ENCODE data around the gene ZBTB42. TPM values are rescaled to one million over a fixed set of nuclear protein-coding genes. Genes with fewer than 3 reads are reported as not detected.
A peak's percentile ranks its signal among the peaks of the same experiment; 100 is the strongest.

ZBTB42 gene
- total RNA-seq, 1 experiment from 2014 or later = 6.1 TPM

DNA sequence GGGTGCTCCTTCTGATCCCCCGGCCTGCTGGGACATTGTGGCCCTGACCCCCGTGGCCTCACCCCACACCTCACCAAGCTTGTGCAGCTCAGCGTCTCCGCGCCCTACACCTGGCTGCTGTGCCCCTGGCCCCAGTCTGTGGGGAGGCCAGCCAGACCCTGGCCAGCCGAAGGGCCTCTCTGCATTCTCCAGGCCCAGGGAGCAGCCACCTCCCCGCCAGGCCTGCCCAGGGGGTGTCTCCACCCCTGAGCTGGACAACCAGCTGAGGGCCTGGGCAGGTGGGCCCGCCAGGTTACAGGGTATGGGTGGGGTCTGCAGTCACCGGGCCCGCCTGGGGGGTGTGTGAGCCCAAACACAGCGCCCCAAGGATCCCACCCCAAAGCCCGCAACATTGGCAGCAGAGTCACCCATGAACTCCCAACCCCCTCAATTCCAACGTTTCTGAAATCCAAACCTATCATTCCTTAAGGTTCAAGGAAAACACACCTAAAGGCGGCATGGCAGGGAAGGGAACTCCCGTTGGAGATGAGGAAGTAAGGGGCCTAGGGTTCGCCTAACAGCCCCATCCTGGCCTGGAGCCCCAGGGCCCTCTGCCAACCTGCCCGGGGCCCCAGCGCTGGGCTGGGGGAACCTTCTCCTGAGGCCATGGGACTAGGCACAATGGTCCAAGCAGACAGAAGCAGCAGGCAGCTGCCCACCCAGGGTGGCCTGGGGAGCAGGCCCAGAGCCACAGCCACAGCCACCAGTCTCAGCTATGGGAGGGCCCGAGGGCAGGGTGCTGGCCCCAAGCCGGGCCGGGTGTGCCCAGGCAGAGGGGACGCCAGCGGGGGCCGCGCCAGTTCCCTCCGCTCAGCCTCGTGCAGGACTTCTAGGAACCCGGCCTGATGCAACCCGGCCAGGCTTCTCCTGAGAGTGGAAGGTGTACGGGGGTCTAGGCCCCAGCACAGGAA is 13.9 kb upstream of the ZBTB42 start:
- no peak overlapping the region for H3T11ph ChIP-seq (ENCODE audit: low read length)
- no peak overlapping the region for H3K27ac Mint-ChIP-seq
- no peak overlapping the region for H4K8ac ChIP-seq (replicated peaks; ENCODE audit: insufficient read length, low read depth, low read length)
- no CpG with 5 or more reads among the region's 30 CpGs for WGBS (ENCODE audit: extremely low coverage, insufficient read length, low lambda C conversion rate)
- no peaks in the 10 kb centered on the region for H3K9me3 Mint-ChIP-seq
- DNase-seq = no peak
- TF ChIP-seq, protein P1, sequence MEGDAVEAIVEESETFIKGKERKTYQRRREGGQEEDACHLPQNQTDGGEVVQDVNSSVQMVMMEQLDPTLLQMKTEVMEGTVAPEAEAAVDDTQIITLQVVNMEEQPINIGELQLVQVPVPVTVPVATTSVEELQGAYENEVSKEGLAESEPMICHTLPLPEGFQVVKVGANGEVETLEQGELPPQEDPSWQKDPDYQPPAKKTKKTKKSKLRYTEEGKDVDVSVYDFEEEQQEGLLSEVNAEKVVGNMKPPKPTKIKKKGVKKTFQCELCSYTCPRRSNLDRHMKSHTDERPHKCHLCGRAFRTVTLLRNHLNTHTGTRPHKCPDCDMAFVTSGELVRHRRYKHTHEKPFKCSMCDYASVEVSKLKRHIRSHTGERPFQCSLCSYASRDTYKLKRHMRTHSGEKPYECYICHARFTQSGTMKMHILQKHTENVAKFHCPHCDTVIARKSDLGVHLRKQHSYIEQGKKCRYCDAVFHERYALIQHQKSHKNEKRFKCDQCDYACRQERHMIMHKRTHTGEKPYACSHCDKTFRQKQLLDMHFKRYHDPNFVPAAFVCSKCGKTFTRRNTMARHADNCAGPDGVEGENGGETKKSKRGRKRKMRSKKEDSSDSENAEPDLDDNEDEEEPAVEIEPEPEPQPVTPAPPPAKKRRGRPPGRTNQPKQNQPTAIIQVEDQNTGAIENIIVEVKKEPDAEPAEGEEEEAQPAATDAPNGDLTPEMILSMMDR (conservative IDR thresholded peaks at IDR 0.05) = no peak
- H3K79me1 ChIP-seq (ENCODE audit: insufficient read depth, low read depth, low read length, poor library complexity, severe bottlenecking) = no peaks in the 10 kb centered on the region
- H3K4ac ChIP-seq (ENCODE audit: low read depth, low read length) = no peak overlapping the region
- H3K9ac ChIP-seq (ENCODE audit: extremely low read depth, insufficient read length, low read length) = no peak overlapping the region
- no peak overlapping the region for H3K27ac ChIP-seq (ENCODE audit: insufficient read length, low read depth, low read length)
- no peaks in the 10 kb centered on the region for H3K27me3 ChIP-seq (ENCODE audit: insufficient read depth, low read length)
- H3K4me3 Mint-ChIP-seq = no peak overlapping the region
- H3K27me3 Mint-ChIP-seq (ENCODE audit: low read depth) = no peaks in the 10 kb centered on the region
- no peak overlapping the region for H2BK15ac ChIP-seq (ENCODE audit: low read depth, low read length)
- no peaks in the 10 kb centered on the region for H3K23me2 ChIP-seq (ENCODE audit: insufficient read length, low read depth, low read length, poor library complexity, severe bottlenecking)
- H2BK20ac ChIP-seq (ENCODE audit: low read depth, low read length, poor library complexity, severe bottlenecking) = no peak overlapping the region
- H3K56ac ChIP-seq (ENCODE audit: insufficient read length, low read depth, low read length) = no peak overlapping the region
- 0 out of 2 replicates have a peak overlapping the region, but pooled peaks have one; percentile 36 for H3K14ac ChIP-seq (ENCODE audit: insufficient read depth, low read length)
- no peak overlapping the region for H2BK12ac ChIP-seq (ENCODE audit: insufficient read length, low read depth, low read length)
- no peak overlapping the region for H2AK5ac ChIP-seq (ENCODE audit: insufficient read length, low read length)
- no peaks in the 10 kb centered on the region; the same call in 1 of the 2 replicates for H3K79me2 ChIP-seq (ENCODE audit: insufficient read depth, low read length)
- H3K4me1 Mint-ChIP-seq = peaks cover 0 to 2% of the 10 kb centered on the region in 2 experiments; a peak in 1 of 4 replicates
- H4K20me1 ChIP-seq (ENCODE audit: control insufficient read depth, insufficient read depth, insufficient read length) = no peaks in the 10 kb centered on the region
- peaks cover 4 to 19% (median 16%) of the 10 kb centered on the region in 3 experiments; a peak in 6 of 7 replicates for H3K36me3 Mint-ChIP-seq (ENCODE audit: insufficient read depth in 1 of 3, low read depth in 3 of 3)
- no peak overlapping the region for H3K4me2 ChIP-seq (ENCODE audit: insufficient read depth, insufficient read length, low read length)
- no peak overlapping the region for H2AFZ ChIP-seq (ENCODE audit: low read length)
- H3K9me3 ChIP-seq (ENCODE audit: control insufficient read depth, low read depth, low read length) = no peaks in the 10 kb centered on the region
- no peak overlapping the region for H4K91ac ChIP-seq (ENCODE audit: insufficient read length, low read depth, low read length)
- no peak overlapping the region for H3K18ac ChIP-seq (ENCODE audit: insufficient read length, low read depth, low read length)
- no peak overlapping the region for H2BK5ac ChIP-seq (ENCODE audit: insufficient read length, low read length)
- no peak overlapping the region for H3K23ac ChIP-seq (ENCODE audit: insufficient read length, low read depth, low read length)
- H2BK120ac ChIP-seq (ENCODE audit: low read depth, low read length, poor library complexity, severe bottlenecking) = no peak overlapping the region
- no peaks in the 10 kb centered on the region for H3K4me1 ChIP-seq (ENCODE audit: insufficient read depth, low read length)
- no peak overlapping the region for H4K5ac ChIP-seq (ENCODE audit: insufficient read length, low read depth, low read length)
